ENCODE results near the gene SYNDIG1. TPM values are rescaled to one million over a fixed set of nuclear protein-coding genes. Genes with fewer than 3 reads are reported as not detected.

The SYNDIG1 gene
- total and polyA plus RNA-seq, 4 experiments from 2014 or later, result not detected

DNA sequence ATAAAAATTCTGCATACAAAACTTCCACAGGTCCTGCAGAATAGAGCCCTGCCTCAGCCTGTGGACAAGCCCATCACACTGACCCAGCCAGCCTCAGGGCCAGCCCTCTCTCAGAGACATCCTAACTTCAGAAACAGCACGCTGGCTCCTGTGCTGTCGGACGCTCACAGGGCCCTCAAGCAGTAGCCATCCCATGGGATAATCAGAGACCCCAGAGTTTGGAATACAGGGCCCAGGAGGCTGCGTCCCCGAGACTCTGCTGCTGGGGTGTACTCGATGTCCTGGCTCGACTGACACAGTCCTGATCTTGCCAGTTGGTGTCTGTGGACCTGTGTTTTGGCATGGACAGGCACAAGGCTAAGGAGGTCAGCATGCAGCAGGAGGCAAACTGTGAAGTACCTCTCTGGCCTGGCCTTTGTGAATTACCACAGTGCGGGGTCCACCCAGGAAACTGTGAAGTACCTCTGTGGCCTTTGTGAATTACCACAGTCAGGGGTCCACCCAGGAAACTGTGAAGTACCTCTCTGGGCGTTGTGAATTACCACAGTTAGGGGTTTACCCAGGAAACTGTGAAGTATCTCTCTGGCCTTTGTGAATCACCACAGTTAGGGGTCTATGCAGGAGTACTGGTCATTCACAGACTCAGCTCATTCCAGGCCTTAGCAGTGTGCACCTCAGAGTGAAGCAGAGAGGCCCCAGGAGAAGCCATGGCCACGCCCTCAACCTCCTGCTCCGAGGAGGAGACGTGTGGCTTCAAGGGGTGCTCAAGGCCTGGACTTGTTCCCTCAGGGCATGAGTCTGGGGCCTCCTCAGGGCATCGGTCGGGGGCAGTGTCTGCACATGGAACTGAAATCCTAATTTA, 212.4 kb downstream of the SYNDIG1 start:
- Mint-ChIP-seq H3K27ac (no peak overlapping the region), H3K36me3 (no peaks in the 10 kb centered on the region), H3K4me3 (no peak overlapping the region), H3K4me1 (no peaks in the 10 kb centered on the region), H3K27me3 (peaks cover 0 to 2% of the 10 kb centered on the region in 2 donors), H3K9me3 (peaks cover 0 to 2% (median 0%) of the 10 kb centered on the region in 8 donors)
- no peak overlapping the region for H3K4me3 ChIP-seq (ENCODE audit: low read length in 2 of 2)
- no peaks in the 10 kb centered on the region for H3K36me3 ChIP-seq (ENCODE audit: insufficient read depth, low read length)
- H3K27ac ChIP-seq (ENCODE audit: low read depth, low read length), result no peak overlapping the region
- H3K27me3 ChIP-seq (ENCODE audit: insufficient read depth, low read length), result no peaks in the 10 kb centered on the region
- H3K9me3 ChIP-seq (ENCODE audit: control insufficient read depth in 1 of 2, low read length in 2 of 2), result no peaks in the 10 kb centered on the region
- POLR2A ChIA-PET (ENCODE audit: partially characterized antibody), result no interaction called here
- CTCF ChIA-PET (ENCODE audit: partially characterized antibody), result no interaction called here
- intact Hi-C loops (cut with micrococcal nuclease), result no loop called here
- no peak for DNase-seq
- H3K4me1 ChIP-seq (ENCODE audit: insufficient read depth, low read length), result no peaks in the 10 kb centered on the region

DNA sequence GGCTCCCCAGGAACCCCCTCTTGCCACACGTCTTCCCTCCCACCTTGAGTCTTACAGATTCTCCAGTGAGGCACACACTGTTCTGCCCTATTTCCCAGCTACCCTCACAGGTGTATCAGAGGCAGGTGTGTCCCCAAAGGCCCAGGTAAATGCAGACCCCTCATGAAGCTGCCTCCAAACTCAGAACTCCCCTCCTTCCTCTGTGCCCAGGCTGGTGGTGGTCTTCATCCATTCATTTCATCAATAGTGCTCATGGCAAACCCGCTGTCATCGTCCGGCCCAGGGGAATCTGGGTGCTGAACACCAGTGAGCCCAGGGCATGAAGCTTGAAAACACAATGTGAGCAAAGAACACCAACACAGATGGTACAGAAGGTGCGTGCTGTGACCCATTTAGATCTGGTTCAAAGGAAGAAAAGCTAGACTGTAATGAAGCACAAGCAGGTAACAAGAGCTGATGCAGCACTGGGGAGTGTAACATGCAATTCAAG, 213.1 kb downstream of the SYNDIG1 start:
- H3K4me1 Mint-ChIP-seq, result no peaks in the 10 kb centered on the region
- H3K36me3 ChIP-seq (ENCODE audit: insufficient read depth, low read length), result no peaks in the 10 kb centered on the region
- H3K27ac Mint-ChIP-seq, result no peak overlapping the region
- no peaks in the 10 kb centered on the region for H3K9me3 ChIP-seq (ENCODE audit: control insufficient read depth in 1 of 2, low read length in 2 of 2)
- H3K4me3 Mint-ChIP-seq, result no peak overlapping the region
- no peak for DNase-seq
- peaks cover 1 to 2% of the 10 kb centered on the region in 2 donors for H3K27me3 Mint-ChIP-seq
- no peak overlapping the region for H3K4me3 ChIP-seq (ENCODE audit: low read length in 2 of 2)
- H3K27me3 ChIP-seq (ENCODE audit: insufficient read depth, low read length), result no peaks in the 10 kb centered on the region
- H3K36me3 Mint-ChIP-seq, result no peaks in the 10 kb centered on the region
- no peaks in the 10 kb centered on the region for H3K4me1 ChIP-seq (ENCODE audit: insufficient read depth, low read length)
- ChIA-PET CTCF (ENCODE audit: partially characterized antibody) (no interaction called here), POLR2A (ENCODE audit: partially characterized antibody) (no interaction called here)
- intact Hi-C loops (cut with micrococcal nuclease), result no loop called here
- H3K27ac ChIP-seq (ENCODE audit: low read depth, low read length), result no peak overlapping the region
- peaks cover 0 to 2% (median under 1%) of the 10 kb centered on the region in 8 donors for H3K9me3 Mint-ChIP-seq

DNA sequence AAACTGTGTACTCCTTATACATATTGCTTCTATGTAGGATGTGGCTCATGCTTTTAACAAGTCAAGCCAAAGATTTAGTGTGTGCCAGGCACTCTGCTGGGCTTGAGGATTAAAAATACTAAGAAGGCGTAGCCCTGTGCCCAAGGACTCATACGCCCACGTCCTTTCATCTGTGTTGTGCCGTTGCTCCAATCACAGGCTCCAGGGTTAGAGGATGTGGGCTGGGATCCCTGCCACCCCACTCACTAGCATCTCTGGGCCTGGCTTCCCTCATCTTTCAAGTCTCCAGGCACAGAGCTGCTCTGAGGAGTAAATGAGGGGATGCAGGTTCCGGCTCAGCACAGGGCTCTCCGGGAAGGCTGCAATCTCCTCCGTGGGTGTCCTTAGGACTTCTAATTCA, 214.2 kb downstream of the SYNDIG1 start:
- no peaks in the 10 kb centered on the region for H3K36me3 Mint-ChIP-seq
- ChIA-PET POLR2A (ENCODE audit: partially characterized antibody) (no interaction called here), CTCF (ENCODE audit: partially characterized antibody) (interaction anchor here (0.7 kb wide), 1 partner anchor 172 kb away, joined by 3 read pairs; no protein-coding TSS in a partner anchor)
- Histone ChIP-seq H3K27me3 (ENCODE audit: insufficient read depth, low read length) (no peaks in the 10 kb centered on the region), H3K4me1 (ENCODE audit: insufficient read depth, low read length) (no peaks in the 10 kb centered on the region), H3K9me3 (ENCODE audit: control insufficient read depth in 1 of 2, low read length in 2 of 2) (no peaks in the 10 kb centered on the region), H3K4me3 (ENCODE audit: low read length in 2 of 2) (no peak overlapping the region), H3K27ac (ENCODE audit: low read depth, low read length) (no peak overlapping the region), H3K36me3 (ENCODE audit: insufficient read depth, low read length) (no peaks in the 10 kb centered on the region)
- no peak for DNase-seq
- no peaks in the 10 kb centered on the region for H3K4me1 Mint-ChIP-seq
- peaks cover 0 to 7% (median under 1%) of the 10 kb centered on the region in 8 donors for H3K9me3 Mint-ChIP-seq
- H3K27me3 Mint-ChIP-seq, result peaks cover 3 to 4% of the 10 kb centered on the region in 2 donors
- H3K27ac Mint-ChIP-seq, result no peak overlapping the region
- intact Hi-C loops (cut with micrococcal nuclease), result no loop called here
- no peak overlapping the region for H3K4me3 Mint-ChIP-seq

DNA sequence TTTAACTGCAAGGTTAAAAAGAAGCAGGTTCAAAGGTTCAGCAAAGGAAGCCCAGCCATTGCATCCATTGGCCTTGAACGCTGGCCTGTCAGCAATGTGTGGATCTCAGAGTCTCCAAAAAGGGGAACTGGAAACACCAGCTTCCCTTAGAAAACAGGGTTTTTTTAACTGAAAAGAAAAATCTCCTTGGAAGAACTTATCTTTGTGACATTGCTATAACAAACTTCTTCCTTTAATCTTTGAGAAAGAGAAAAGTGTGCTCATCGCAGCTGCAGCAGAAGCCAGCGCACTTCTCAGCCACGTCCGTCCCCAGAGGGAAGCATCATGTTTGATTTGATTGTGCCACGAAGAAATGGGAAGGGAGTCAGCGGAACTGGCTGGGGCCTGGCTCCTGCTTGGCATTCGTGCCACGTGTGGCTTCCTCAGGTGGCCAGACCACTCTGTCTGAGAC, 215.0 kb downstream of the SYNDIG1 start:
- H3K27ac Mint-ChIP-seq, result no peak overlapping the region
- intact Hi-C loops (cut with micrococcal nuclease), result no loop called here
- no peak for DNase-seq

DNA sequence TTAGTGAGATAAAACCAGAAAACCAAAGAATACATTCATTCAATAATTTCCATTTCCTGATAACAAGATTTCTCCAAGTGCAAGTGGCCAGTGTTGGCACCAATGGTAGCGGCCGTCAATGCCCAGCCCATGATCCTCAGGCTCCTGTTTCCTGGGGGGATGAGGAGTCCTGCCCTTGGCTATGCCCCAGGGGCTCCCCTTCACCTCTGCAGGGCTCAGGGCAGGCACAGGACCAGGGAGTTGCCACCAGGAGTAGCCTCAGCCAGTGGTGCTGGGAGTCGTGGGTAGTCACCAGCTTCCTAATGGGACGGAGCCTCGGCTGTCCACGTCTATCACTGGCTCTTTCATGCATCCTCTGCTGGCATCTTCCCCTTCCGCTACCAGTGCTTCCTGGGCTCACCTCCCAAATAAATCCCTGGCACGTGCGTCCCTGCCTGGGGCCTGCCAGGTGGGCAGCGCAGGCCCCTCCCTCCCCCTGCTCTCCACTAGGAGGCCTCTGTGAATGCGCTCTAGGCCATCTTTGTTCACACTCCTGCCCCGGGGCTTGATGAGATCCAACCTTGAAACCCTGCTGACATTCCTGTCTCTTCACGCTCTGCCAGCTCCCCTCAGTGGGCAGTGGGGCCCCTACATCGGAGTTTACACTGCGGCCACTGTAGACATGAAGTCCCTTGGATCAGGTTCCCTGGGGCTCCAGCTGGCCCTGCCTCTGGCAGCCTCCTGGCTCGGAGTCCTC, 215.7 kb downstream of the SYNDIG1 start:
- no peaks in the 10 kb centered on the region for H3K27me3 ChIP-seq (ENCODE audit: insufficient read depth, low read length)
- H3K27ac ChIP-seq (ENCODE audit: low read depth, low read length), result no peak overlapping the region
- Mint-ChIP-seq H3K36me3 (no peaks in the 10 kb centered on the region), H3K27ac (no peak overlapping the region), H3K9me3 (peaks cover 0 to 7% (median under 1%) of the 10 kb centered on the region in 8 donors), H3K4me3 (no peak overlapping the region), H3K4me1 (no peaks in the 10 kb centered on the region), H3K27me3 (peaks cover 3 to 4% of the 10 kb centered on the region in 2 donors)
- POLR2A ChIA-PET (ENCODE audit: partially characterized antibody), result no interaction called here
- no peak for DNase-seq
- intact Hi-C loops (cut with micrococcal nuclease), result no loop called here
- H3K4me3 ChIP-seq (ENCODE audit: low read length in 2 of 2), result no peak overlapping the region
- H3K36me3 ChIP-seq (ENCODE audit: insufficient read depth, low read length), result no peaks in the 10 kb centered on the region
- CTCF ChIA-PET (ENCODE audit: partially characterized antibody), result no interaction called here
- H3K4me1 ChIP-seq (ENCODE audit: insufficient read depth, low read length), result no peaks in the 10 kb centered on the region
- no peaks in the 10 kb centered on the region for H3K9me3 ChIP-seq (ENCODE audit: control insufficient read depth in 1 of 2, low read length in 2 of 2)

More for the DNA sequence above, 215.0 kb downstream of the SYNDIG1 start:
- no peaks in the 10 kb centered on the region for H3K9me3 ChIP-seq (ENCODE audit: control insufficient read depth in 1 of 2, low read length in 2 of 2)
- no peaks in the 10 kb centered on the region for H3K36me3 ChIP-seq (ENCODE audit: insufficient read depth, low read length)
- Mint-ChIP-seq H3K4me3 (no peak overlapping the region), H3K36me3 (no peaks in the 10 kb centered on the region), H3K27me3 (peaks cover 3 to 4% of the 10 kb centered on the region in 2 donors), H3K9me3 (peaks cover 0 to 7% (median under 1%) of the 10 kb centered on the region in 8 donors), H3K4me1 (no peaks in the 10 kb centered on the region)
- no peaks in the 10 kb centered on the region for H3K27me3 ChIP-seq (ENCODE audit: insufficient read depth, low read length)
- H3K4me3 ChIP-seq (ENCODE audit: low read length in 2 of 2), result no peak overlapping the region
- CTCF ChIA-PET (ENCODE audit: partially characterized antibody), result no interaction called here
- POLR2A ChIA-PET (ENCODE audit: partially characterized antibody), result no interaction called here
- no peak overlapping the region for H3K27ac ChIP-seq (ENCODE audit: low read depth, low read length)
- H3K4me1 ChIP-seq (ENCODE audit: insufficient read depth, low read length), result no peaks in the 10 kb centered on the region

DNA sequence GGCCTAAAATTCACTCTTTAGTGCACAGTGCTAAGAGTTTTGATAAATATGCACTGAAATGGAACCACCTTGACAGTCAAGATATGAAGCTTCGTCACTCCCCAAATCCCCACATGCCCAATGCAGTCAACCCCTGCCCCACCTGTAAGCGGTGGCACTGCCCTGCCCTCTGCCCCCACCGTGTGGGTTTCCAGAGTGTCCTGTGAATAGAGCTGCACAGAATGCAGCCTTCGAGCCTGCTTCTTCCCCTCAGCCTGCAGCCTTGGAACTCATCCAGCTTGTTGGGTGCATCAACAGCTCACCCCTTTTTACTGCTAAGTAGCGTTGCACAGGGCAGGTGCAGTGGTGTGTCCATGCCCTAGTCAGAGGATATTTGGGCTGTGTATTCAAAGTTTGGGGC, 216.3 kb downstream of the SYNDIG1 start:
- no peaks in the 10 kb centered on the region for H3K27me3 ChIP-seq (ENCODE audit: insufficient read depth, low read length)
- peaks cover 0 to 7% (median under 1%) of the 10 kb centered on the region in 8 donors for H3K9me3 Mint-ChIP-seq
- intact Hi-C loops (cut with micrococcal nuclease), result no loop called here
- no peaks in the 10 kb centered on the region for H3K9me3 ChIP-seq (ENCODE audit: control insufficient read depth in 1 of 2, low read length in 2 of 2)
- H3K27me3 Mint-ChIP-seq, result peaks cover 3 to 4% of the 10 kb centered on the region in 2 donors
- POLR2A ChIA-PET (ENCODE audit: partially characterized antibody), result no interaction called here
- no peaks in the 10 kb centered on the region for H3K4me1 ChIP-seq (ENCODE audit: insufficient read depth, low read length)
- no peak overlapping the region for H3K27ac Mint-ChIP-seq
- no peak overlapping the region for H3K27ac ChIP-seq (ENCODE audit: low read depth, low read length)
- no peak for DNase-seq
- no peak overlapping the region for H3K4me3 ChIP-seq (ENCODE audit: low read length in 2 of 2)
- no peak overlapping the region for H3K4me3 Mint-ChIP-seq
- CTCF ChIA-PET (ENCODE audit: partially characterized antibody), result no interaction called here
- H3K36me3 Mint-ChIP-seq, result no peaks in the 10 kb centered on the region
- no peaks in the 10 kb centered on the region for H3K36me3 ChIP-seq (ENCODE audit: insufficient read depth, low read length)
- H3K4me1 Mint-ChIP-seq, result no peaks in the 10 kb centered on the region

DNA sequence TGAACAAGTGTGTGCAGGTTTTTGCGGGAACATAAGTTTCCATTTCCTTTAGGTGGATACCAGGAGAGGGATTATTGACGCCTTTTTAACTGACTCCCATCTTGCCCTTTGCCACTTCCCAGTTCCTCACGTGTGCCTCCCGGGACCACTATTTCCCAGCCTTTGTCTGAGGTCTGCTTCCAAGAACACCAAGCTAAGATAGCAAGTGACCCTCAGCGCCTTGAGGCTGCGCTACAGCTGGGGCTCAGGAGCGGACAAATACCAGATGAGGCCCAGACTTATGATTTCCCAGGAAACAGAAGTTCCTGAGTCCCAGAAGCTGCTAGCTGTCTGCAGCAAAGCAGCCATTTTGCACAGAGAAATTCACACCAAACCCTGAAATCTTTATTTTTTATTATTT, 216.7 kb downstream of the SYNDIG1 start:
- Histone ChIP-seq H3K27me3 (ENCODE audit: insufficient read depth, low read length) (no peaks in the 10 kb centered on the region), H3K4me3 (ENCODE audit: low read length in 2 of 2) (no peak overlapping the region), H3K36me3 (ENCODE audit: insufficient read depth, low read length) (no peaks in the 10 kb centered on the region), H3K4me1 (ENCODE audit: insufficient read depth, low read length) (no peaks in the 10 kb centered on the region), H3K27ac (ENCODE audit: low read depth, low read length) (no peak overlapping the region), H3K9me3 (ENCODE audit: control insufficient read depth in 1 of 2, low read length in 2 of 2) (no peaks in the 10 kb centered on the region)
- POLR2A ChIA-PET (ENCODE audit: partially characterized antibody), result no interaction called here
- Mint-ChIP-seq H3K27me3 (peaks cover 3 to 4% of the 10 kb centered on the region in 2 donors), H3K9me3 (peaks cover 0 to 7% (median under 1%) of the 10 kb centered on the region in 8 donors), H3K36me3 (no peaks in the 10 kb centered on the region), H3K4me3 (no peak overlapping the region), H3K4me1 (no peaks in the 10 kb centered on the region), H3K27ac (no peak overlapping the region)
- intact Hi-C loops (cut with micrococcal nuclease), result no loop called here
- DNase-seq, result no peak
- CTCF ChIA-PET (ENCODE audit: partially characterized antibody), result no interaction called here

Data from CD4-positive, alpha-beta memory T cell (primary cell).